ENCODE measurements around the gene ARSI.

DNA sequence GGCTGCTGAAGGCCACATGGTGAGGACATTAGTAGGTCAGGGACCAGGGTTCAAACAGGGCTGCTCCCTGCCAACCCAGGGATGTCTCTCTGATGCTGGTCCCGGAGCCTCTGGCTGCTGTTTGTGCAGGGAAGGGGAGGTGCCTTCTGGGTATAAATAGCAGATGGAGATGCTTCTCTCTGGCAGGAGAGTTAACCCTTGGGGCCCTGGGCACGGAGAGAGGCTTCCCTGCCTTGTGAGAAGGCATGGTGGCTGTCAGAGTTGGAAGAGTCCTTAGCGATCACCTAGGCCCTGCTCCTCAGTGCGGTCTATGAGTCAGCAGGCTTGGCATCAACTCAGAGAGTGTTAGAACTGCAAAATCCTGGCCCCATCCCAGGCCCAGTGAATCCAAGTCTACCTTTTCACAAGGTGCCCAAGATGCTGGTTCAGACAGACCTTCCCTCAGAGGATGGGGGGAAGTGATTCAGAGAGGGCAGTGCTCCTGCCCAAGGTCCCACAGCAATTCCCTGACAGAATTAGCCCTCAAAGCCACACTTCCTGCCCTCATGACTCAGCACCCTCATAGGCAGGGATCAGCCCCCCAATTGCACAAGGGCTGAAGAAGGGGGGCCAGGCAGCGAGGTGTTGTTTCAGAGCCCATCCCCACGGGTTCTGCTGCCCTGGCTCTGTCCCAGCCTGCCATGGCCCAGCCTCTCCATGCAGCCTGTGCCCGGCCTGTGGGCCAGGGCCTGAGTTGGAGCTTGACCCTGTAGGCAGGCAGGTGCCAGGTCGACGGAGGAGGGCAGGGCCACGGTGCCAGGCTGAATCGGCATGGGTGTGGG lies 38.7 kb downstream of the ARSI start:
- TF ChIP-seq TAF1 (conservative IDR thresholded peaks at IDR 0.05) (no peak), GABPA (IDR thresholded peaks at IDR 0.05 in 1 of 2, conservative IDR thresholded peaks at IDR 0.05 in 1 of 2) (no peak), JUND (IDR thresholded peaks at IDR 0.05) (no peak), SP1 (IDR thresholded peaks at IDR 0.05) (no peak), RXRA (IDR thresholded peaks at IDR 0.05) (no peak), FOXA2 (IDR thresholded peaks at IDR 0.05) (no peak), EGR1 (IDR thresholded peaks at IDR 0.05; ENCODE audit: low read depth in 2 of 2) (no peak), FOXA1 (IDR thresholded peaks at IDR 0.05) (no peak)
- TF ChIP-seq, protein P1, sequence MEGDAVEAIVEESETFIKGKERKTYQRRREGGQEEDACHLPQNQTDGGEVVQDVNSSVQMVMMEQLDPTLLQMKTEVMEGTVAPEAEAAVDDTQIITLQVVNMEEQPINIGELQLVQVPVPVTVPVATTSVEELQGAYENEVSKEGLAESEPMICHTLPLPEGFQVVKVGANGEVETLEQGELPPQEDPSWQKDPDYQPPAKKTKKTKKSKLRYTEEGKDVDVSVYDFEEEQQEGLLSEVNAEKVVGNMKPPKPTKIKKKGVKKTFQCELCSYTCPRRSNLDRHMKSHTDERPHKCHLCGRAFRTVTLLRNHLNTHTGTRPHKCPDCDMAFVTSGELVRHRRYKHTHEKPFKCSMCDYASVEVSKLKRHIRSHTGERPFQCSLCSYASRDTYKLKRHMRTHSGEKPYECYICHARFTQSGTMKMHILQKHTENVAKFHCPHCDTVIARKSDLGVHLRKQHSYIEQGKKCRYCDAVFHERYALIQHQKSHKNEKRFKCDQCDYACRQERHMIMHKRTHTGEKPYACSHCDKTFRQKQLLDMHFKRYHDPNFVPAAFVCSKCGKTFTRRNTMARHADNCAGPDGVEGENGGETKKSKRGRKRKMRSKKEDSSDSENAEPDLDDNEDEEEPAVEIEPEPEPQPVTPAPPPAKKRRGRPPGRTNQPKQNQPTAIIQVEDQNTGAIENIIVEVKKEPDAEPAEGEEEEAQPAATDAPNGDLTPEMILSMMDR (IDR thresholded peaks at IDR 0.05; ENCODE audit: low read depth, low read length, missing input control), result no peak
- TF ChIP-seq, protein P2, sequence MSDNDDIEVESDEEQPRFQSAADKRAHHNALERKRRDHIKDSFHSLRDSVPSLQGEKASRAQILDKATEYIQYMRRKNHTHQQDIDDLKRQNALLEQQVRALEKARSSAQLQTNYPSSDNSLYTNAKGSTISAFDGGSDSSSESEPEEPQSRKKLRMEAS (IDR thresholded peaks at IDR 0.05), result no peak
- TF ChIP-seq, protein P3, sequence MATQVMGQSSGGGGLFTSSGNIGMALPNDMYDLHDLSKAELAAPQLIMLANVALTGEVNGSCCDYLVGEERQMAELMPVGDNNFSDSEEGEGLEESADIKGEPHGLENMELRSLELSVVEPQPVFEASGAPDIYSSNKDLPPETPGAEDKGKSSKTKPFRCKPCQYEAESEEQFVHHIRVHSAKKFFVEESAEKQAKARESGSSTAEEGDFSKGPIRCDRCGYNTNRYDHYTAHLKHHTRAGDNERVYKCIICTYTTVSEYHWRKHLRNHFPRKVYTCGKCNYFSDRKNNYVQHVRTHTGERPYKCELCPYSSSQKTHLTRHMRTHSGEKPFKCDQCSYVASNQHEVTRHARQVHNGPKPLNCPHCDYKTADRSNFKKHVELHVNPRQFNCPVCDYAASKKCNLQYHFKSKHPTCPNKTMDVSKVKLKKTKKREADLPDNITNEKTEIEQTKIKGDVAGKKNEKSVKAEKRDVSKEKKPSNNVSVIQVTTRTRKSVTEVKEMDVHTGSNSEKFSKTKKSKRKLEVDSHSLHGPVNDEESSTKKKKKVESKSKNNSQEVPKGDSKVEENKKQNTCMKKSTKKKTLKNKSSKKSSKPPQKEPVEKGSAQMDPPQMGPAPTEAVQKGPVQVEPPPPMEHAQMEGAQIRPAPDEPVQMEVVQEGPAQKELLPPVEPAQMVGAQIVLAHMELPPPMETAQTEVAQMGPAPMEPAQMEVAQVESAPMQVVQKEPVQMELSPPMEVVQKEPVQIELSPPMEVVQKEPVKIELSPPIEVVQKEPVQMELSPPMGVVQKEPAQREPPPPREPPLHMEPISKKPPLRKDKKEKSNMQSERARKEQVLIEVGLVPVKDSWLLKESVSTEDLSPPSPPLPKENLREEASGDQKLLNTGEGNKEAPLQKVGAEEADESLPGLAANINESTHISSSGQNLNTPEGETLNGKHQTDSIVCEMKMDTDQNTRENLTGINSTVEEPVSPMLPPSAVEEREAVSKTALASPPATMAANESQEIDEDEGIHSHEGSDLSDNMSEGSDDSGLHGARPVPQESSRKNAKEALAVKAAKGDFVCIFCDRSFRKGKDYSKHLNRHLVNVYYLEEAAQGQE (IDR thresholded peaks at IDR 0.05), result no peak
- TF ChIP-seq, protein P4, sequence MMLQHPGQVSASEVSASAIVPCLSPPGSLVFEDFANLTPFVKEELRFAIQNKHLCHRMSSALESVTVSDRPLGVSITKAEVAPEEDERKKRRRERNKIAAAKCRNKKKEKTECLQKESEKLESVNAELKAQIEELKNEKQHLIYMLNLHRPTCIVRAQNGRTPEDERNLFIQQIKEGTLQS (IDR thresholded peaks at IDR 0.05), result no peak
- TF ChIP-seq, protein P5, sequence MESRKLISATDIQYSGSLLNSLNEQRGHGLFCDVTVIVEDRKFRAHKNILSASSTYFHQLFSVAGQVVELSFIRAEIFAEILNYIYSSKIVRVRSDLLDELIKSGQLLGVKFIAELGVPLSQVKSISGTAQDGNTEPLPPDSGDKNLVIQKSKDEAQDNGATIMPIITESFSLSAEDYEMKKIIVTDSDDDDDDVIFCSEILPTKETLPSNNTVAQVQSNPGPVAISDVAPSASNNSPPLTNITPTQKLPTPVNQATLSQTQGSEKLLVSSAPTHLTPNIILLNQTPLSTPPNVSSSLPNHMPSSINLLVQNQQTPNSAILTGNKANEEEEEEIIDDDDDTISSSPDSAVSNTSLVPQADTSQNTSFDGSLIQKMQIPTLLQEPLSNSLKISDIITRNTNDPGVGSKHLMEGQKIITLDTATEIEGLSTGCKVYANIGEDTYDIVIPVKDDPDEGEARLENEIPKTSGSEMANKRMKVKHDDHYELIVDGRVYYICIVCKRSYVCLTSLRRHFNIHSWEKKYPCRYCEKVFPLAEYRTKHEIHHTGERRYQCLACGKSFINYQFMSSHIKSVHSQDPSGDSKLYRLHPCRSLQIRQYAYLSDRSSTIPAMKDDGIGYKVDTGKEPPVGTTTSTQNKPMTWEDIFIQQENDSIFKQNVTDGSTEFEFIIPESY (IDR thresholded peaks at IDR 0.05), result no peak

Measured in liver (tissue), 3 donors.